Amniotic epithelial cell (primary cell): ENCODE data around the gene SPRR2E.
"Not testable (repeated sequence)": the region's sequence is repeated elsewhere in the genome, so short reads cannot be mapped to it uniquely, and the experiment has no call there.

Experiments used
- DNase-seq: peaks from one replicate; pipeline ENCODE4 v3.0.0-alpha.2; 2010; ENCODE audit warnings: low read depth

SPRR2E gene

GRCh38 chr1:153094426-153094825 lies at the start of gene SPRR2E:
Gene SPRR2E (minus strand): TSS chr1:153094526. CDS start chr1:153093751, 775 bp downstream.
- no peak for DNase-seq

GRCh38 chr1:153141377-153141776 lies 47.1 kb upstream of the SPRR2E start:
- DNase-seq, result no peak

GRCh38 chr1:153140484-153140883 lies 46.2 kb upstream of the SPRR2E start:
- no peak for DNase-seq

- DNase-seq, result no peak
Measured at GRCh38 chr1:153133743-153134142, 39.4 kb upstream of the SPRR2E start.

GRCh38 chr1:153133267-153133666 lies 38.9 kb upstream of the SPRR2E start:
- no peak for DNase-seq

GRCh38 chr1:153128688-153129087 lies 34.4 kb upstream of the SPRR2E start:
- DNase-seq, result not testable (repeated sequence)

GRCh38 chr1:153127296-153127695 lies 33.0 kb upstream of the SPRR2E start:
- DNase-seq, result no peak

- no peak for DNase-seq
Measured at GRCh38 chr1:153125536-153125935, 31.2 kb upstream of the SPRR2E start.

- not testable (repeated sequence) for DNase-seq
Measured at GRCh38 chr1:153123793-153124192, 29.5 kb upstream of the SPRR2E start.

- peak; percentile 19 for DNase-seq
Measured at GRCh38 chr1:153122831-153123421, 28.6 kb upstream of the SPRR2E start.

GRCh38 chr1:153120945-153121344 lies 26.6 kb upstream of the SPRR2E start:
- DNase-seq, result no peak

- DNase-seq, result peak; percentile 85
Measured at GRCh38 chr1:153119491-153119971, 25.2 kb upstream of the SPRR2E start.

GRCh38 chr1:153115264-153115663 lies 20.9 kb upstream of the SPRR2E start:
- DNase-seq, result peak; percentile 3

GRCh38 chr1:153113416-153113815 lies 19.1 kb upstream of the SPRR2E start, which contains the start of gene SPRR2F:
Gene SPRR2F (minus strand): TSS chr1:153113516. CDS start chr1:153112733, 783 bp downstream.
- DNase-seq, result no peak

GRCh38 chr1:153112454-153112853 lies 18.1 kb upstream of the SPRR2E start:
- DNase-seq, result not testable (repeated sequence)

- peak; percentile 55 for DNase-seq
Measured at GRCh38 chr1:153100245-153100644, 5.9 kb upstream of the SPRR2E start.

- DNase-seq, result no peak
Measured at GRCh38 chr1:153099461-153100045, 5.2 kb upstream of the SPRR2E start.

GRCh38 chr1:153095764-153096163 lies 1.4 kb upstream of the SPRR2E start:
- no peak for DNase-seq

GRCh38 chr1:153087652-153088051 lies 6.7 kb downstream of the SPRR2E start:
- no peak for DNase-seq

GRCh38 chr1:153081736-153082135 lies 12.6 kb downstream of the SPRR2E start:
- no peak for DNase-seq

GRCh38 chr1:153072806-153073726 lies 21.3 kb downstream of the SPRR2E start:
- no peak for DNase-seq

- no peak for DNase-seq
Measured at GRCh38 chr1:153071511-153071910, 22.8 kb downstream of the SPRR2E start, which contains the start of gene SPRR2B. Gene SPRR2B (minus strand): TSS chr1:153071611. CDS start chr1:153070839, 772 bp downstream.
